Middle frontal gyrus (tissue), 1 donor: ENCODE data around the gene COA1.

Source experiments
- DNase-seq: peaks from one replicate; pipeline ENCODE4 v3.0.0-alpha.2; 2015; ENCODE audit warnings: low spot score; ENCODE audit errors: extremely low spot score

The COA1 gene

DNA sequence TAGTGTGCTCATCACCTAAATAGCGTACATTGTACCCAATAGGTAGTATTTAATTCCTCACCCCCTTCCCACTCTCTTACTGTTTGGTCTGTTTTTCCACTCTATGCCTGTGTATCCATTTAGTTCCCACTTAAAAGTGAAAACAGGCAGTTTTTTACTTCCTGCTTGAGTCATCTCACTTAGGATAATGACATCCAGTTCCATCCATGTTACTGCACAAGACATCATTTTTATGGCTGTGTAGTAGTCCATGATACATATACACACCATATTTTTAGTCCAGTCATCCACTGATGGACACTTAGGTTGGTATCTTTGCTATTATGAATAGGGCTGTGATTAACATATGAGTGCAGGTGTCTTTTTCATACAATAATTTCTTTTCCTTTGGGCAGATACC, 136.3 kb downstream of the COA1 start:
- no peak for DNase-seq

DNA sequence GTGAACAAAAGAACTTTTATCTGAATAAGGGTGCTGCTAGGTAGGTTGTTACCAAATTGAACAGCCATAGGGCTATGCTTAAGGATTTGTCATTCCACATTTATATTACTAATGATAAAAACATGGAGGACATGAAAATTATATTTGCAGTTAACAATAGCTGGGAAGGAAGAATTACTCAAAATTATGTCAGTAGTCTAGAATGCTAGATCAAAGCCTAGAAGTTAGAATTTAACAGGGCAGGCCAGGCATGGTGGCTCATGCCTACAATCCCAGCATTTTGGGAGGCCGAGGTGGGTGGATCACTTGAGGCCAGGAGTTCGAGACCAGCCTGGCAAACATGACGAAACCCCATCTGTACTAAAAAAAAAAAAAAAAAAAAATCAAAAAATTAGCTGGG, 137.0 kb downstream of the COA1 start:
- no peak for DNase-seq

DNA sequence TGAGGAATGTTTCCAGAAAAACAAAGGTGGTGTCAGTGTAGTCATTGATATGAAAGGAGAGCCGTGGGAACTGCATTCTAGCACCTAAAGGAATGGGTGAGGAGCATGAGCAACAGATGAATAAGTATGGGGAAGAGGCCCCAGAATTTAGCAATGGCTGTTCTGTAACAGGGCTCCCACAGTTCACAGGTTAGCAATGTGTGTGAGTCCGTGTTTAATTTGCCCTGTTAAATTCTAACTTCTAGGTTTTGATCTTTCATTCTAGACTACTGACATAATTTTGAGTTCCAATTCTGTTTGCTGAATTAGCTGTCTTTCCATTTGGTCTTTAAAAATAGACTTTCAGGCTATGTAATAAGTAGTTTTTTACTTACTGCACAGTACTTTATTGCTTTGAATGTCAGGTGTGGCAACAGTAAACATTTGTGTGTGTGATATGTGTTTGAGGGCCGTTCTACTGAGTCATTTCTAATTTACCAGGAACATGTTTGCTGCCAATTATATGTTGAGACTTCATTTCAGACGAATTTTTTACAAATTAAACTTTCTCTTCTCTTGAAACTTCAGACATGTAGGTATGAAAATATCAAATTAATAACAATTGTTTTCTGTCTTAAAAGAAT, 137.7 kb downstream of the COA1 start:
- DNase-seq = no peak

GRCh38 chr7:43590862-43591557, 138.3 kb downstream of the COA1 start:
- no peak for DNase-seq

GRCh38 chr7:43589728-43590127, 139.6 kb downstream of the COA1 start:
- no peak for DNase-seq
